ENCODE data around the gene SLC25A34.

Gene SLC25A34

DNA sequence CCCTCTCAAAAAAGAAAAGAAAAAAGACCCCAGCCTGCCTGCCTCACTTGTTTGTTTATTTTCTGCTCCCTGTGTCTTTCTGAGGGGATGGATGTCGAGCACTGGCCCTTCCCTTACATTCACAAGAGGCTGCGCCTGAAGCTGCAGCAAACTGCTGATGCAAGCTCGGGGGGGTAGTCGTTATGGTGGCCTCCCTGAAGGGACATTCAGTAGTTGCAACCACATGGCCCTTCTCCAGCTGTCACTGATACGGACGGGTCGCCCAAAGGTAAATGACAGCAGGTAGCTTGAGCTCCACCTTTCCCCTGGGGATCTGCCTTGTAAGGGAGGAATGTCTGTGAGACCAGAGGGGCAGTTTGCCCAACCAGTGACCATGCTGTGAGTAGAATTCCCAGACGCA, 34.3 kb upstream of the SLC25A34 start:
- H3K4me1 ChIP-seq (ENCODE audit: control insufficient read depth, insufficient read depth, low read length, poor library complexity, severe bottlenecking), result peaks cover 11% of the 10 kb centered on the region
- H3K4me3 ChIP-seq (ENCODE audit: insufficient read depth, low read depth, low read length, poor library complexity, severe bottlenecking), result no peak overlapping the region
- H3K27ac ChIP-seq (ENCODE audit: insufficient read depth, low read length, poor library complexity, severe bottlenecking), result no peak overlapping the region
- no peaks in the 10 kb centered on the region for H3K9me3 ChIP-seq (ENCODE audit: control insufficient read depth, low read length)
- peaks cover 3% of the 10 kb centered on the region for H3K36me3 ChIP-seq (ENCODE audit: control insufficient read depth, insufficient read depth, low read length)
- no peaks in the 10 kb centered on the region for H3K27me3 ChIP-seq (replicated peaks; ENCODE audit: control insufficient read depth, insufficient read depth, low read length, poor library complexity, severe bottlenecking)
- no peak for DNase-seq

- peaks cover 3% of the 10 kb centered on the region for H3K36me3 ChIP-seq (ENCODE audit: control insufficient read depth, insufficient read depth, low read length)
- H3K27ac ChIP-seq (ENCODE audit: insufficient read depth, low read length, poor library complexity, severe bottlenecking), result no peak overlapping the region
- H3K4me3 ChIP-seq (ENCODE audit: insufficient read depth, low read depth, low read length, poor library complexity, severe bottlenecking), result no peak overlapping the region
- no peaks in the 10 kb centered on the region for H3K27me3 ChIP-seq (replicated peaks; ENCODE audit: control insufficient read depth, insufficient read depth, low read length, poor library complexity, severe bottlenecking)
- H3K9me3 ChIP-seq (ENCODE audit: control insufficient read depth, low read length), result no peaks in the 10 kb centered on the region
- H3K4me1 ChIP-seq (ENCODE audit: control insufficient read depth, insufficient read depth, low read length, poor library complexity, severe bottlenecking), result no peaks in the 10 kb centered on the region
- no peak for DNase-seq
Observed at GRCh38 chr1:15702722-15703550, 33.1 kb upstream of the SLC25A34 start.

DNA sequence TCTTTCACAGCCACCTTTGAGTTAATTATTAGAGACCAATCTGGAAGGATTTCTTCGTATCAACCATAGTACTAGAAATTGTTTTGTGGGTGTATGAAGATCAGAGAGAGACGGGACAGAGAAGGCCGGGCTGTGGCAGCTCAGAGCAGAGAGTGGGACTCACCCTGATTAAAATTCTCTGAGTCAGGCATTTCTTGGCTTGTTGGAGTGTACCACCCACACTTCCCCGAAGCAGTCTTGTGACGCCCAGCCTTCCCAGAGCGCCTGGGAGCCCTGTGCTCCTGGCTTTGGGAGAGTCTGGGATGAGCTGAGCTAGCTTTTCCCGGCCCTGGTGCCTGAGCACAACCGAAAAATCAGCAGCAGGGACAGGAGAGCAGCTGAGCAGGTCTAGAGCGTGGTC, 32.5 kb upstream of the SLC25A34 start:
- no peak for DNase-seq
- H3K27me3 ChIP-seq (replicated peaks; ENCODE audit: control insufficient read depth, insufficient read depth, low read length, poor library complexity, severe bottlenecking), result no peaks in the 10 kb centered on the region
- H3K36me3 ChIP-seq (ENCODE audit: control insufficient read depth, insufficient read depth, low read length), result peaks cover 3% of the 10 kb centered on the region
- H3K4me1 ChIP-seq (ENCODE audit: control insufficient read depth, insufficient read depth, low read length, poor library complexity, severe bottlenecking), result no peaks in the 10 kb centered on the region
- H3K4me3 ChIP-seq (ENCODE audit: insufficient read depth, low read depth, low read length, poor library complexity, severe bottlenecking), result no peak overlapping the region
- H3K9me3 ChIP-seq (ENCODE audit: control insufficient read depth, low read length), result no peaks in the 10 kb centered on the region
- no peak overlapping the region for H3K27ac ChIP-seq (ENCODE audit: insufficient read depth, low read length, poor library complexity, severe bottlenecking)

- H3K27ac ChIP-seq (ENCODE audit: insufficient read depth, low read length, poor library complexity, severe bottlenecking), result no peak overlapping the region
- no peaks in the 10 kb centered on the region for H3K4me1 ChIP-seq (ENCODE audit: control insufficient read depth, insufficient read depth, low read length, poor library complexity, severe bottlenecking)
- no peak overlapping the region for H3K4me3 ChIP-seq (ENCODE audit: insufficient read depth, low read depth, low read length, poor library complexity, severe bottlenecking)
- no peak for DNase-seq
- no peaks in the 10 kb centered on the region for H3K27me3 ChIP-seq (replicated peaks; ENCODE audit: control insufficient read depth, insufficient read depth, low read length, poor library complexity, severe bottlenecking)
- H3K9me3 ChIP-seq (ENCODE audit: control insufficient read depth, low read length), result no peaks in the 10 kb centered on the region
- H3K36me3 ChIP-seq (ENCODE audit: control insufficient read depth, insufficient read depth, low read length), result peaks cover 3% of the 10 kb centered on the region
Observed at GRCh38 chr1:15704526-15705183, 31.4 kb upstream of the SLC25A34 start.

- Histone ChIP-seq H3K4me1 (ENCODE audit: control insufficient read depth, insufficient read depth, low read length, poor library complexity, severe bottlenecking) (no peaks in the 10 kb centered on the region), H3K27me3 (replicated peaks; ENCODE audit: control insufficient read depth, insufficient read depth, low read length, poor library complexity, severe bottlenecking) (no peaks in the 10 kb centered on the region), H3K4me3 (ENCODE audit: insufficient read depth, low read depth, low read length, poor library complexity, severe bottlenecking) (no peak overlapping the region), H3K9me3 (ENCODE audit: control insufficient read depth, low read length) (no peaks in the 10 kb centered on the region), H3K36me3 (ENCODE audit: control insufficient read depth, insufficient read depth, low read length) (peaks cover 3% of the 10 kb centered on the region), H3K27ac (ENCODE audit: insufficient read depth, low read length, poor library complexity, severe bottlenecking) (no peak overlapping the region)
- DNase-seq, result no peak
Observed at GRCh38 chr1:15705184-15705566, 30.9 kb upstream of the SLC25A34 start.

GRCh38 chr1:15706751-15707150, 29.3 kb upstream of the SLC25A34 start:
- Histone ChIP-seq H3K36me3 (ENCODE audit: control insufficient read depth, insufficient read depth, low read length) (peaks cover 3% of the 10 kb centered on the region), H3K4me1 (ENCODE audit: control insufficient read depth, insufficient read depth, low read length, poor library complexity, severe bottlenecking) (no peaks in the 10 kb centered on the region), H3K4me3 (ENCODE audit: insufficient read depth, low read depth, low read length, poor library complexity, severe bottlenecking) (no peak overlapping the region), H3K27me3 (replicated peaks; ENCODE audit: control insufficient read depth, insufficient read depth, low read length, poor library complexity, severe bottlenecking) (no peaks in the 10 kb centered on the region), H3K9me3 (ENCODE audit: control insufficient read depth, low read length) (no peaks in the 10 kb centered on the region), H3K27ac (ENCODE audit: insufficient read depth, low read length, poor library complexity, severe bottlenecking) (no peak overlapping the region)
- no peak for DNase-seq

- Histone ChIP-seq H3K36me3 (ENCODE audit: control insufficient read depth, insufficient read depth, low read length) (peaks cover 3% of the 10 kb centered on the region), H3K27ac (ENCODE audit: insufficient read depth, low read length, poor library complexity, severe bottlenecking) (no peak overlapping the region), H3K4me1 (ENCODE audit: control insufficient read depth, insufficient read depth, low read length, poor library complexity, severe bottlenecking) (no peaks in the 10 kb centered on the region), H3K27me3 (replicated peaks; ENCODE audit: control insufficient read depth, insufficient read depth, low read length, poor library complexity, severe bottlenecking) (no peaks in the 10 kb centered on the region), H3K9me3 (ENCODE audit: control insufficient read depth, low read length) (no peaks in the 10 kb centered on the region), H3K4me3 (ENCODE audit: insufficient read depth, low read depth, low read length, poor library complexity, severe bottlenecking) (no peak overlapping the region)
- no peak for DNase-seq
Observed at GRCh38 chr1:15707239-15707925, 28.7 kb upstream of the SLC25A34 start.

- Histone ChIP-seq H3K27ac (ENCODE audit: insufficient read depth, low read length, poor library complexity, severe bottlenecking) (no peak overlapping the region), H3K4me3 (ENCODE audit: insufficient read depth, low read depth, low read length, poor library complexity, severe bottlenecking) (no peak overlapping the region)
- DNase-seq, result no peak
Observed at GRCh38 chr1:15708486-15709137, 27.4 kb upstream of the SLC25A34 start.

DNA sequence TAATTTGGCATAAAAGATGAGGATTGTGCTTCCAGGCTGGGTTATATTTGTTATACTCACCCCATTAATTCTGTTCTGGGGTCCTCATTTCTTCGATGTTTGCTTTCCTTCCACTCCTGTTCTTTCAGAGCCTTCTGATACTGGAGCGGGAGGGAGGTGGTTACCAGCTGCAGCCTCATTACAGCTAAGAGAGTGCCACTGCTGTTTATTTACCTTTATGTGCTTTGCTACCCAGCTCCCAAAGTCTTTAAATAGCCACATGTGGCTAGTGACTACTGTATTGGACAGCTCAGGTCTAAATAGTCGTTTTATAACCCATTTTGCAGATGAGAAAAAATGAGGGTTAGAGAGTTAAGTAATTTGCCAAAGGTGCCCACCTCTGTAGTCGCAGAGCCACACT, 26.8 kb upstream of the SLC25A34 start:
- Histone ChIP-seq H3K36me3 (ENCODE audit: control insufficient read depth, insufficient read depth, low read length) (peaks cover 3% of the 10 kb centered on the region), H3K9me3 (ENCODE audit: control insufficient read depth, low read length) (no peaks in the 10 kb centered on the region), H3K27me3 (replicated peaks; ENCODE audit: control insufficient read depth, insufficient read depth, low read length, poor library complexity, severe bottlenecking) (no peaks in the 10 kb centered on the region), H3K4me3 (ENCODE audit: insufficient read depth, low read depth, low read length, poor library complexity, severe bottlenecking) (no peak overlapping the region), H3K4me1 (ENCODE audit: control insufficient read depth, insufficient read depth, low read length, poor library complexity, severe bottlenecking) (no peaks in the 10 kb centered on the region), H3K27ac (ENCODE audit: insufficient read depth, low read length, poor library complexity, severe bottlenecking) (no peak overlapping the region)
- DNase-seq, result no peak

More at GRCh38 chr1:15708486-15709137, 27.4 kb upstream of the SLC25A34 start:
- peaks cover 3% of the 10 kb centered on the region for H3K36me3 ChIP-seq (ENCODE audit: control insufficient read depth, insufficient read depth, low read length)
- H3K27me3 ChIP-seq (replicated peaks; ENCODE audit: control insufficient read depth, insufficient read depth, low read length, poor library complexity, severe bottlenecking), result no peaks in the 10 kb centered on the region
- H3K9me3 ChIP-seq (ENCODE audit: control insufficient read depth, low read length), result no peaks in the 10 kb centered on the region
- no peaks in the 10 kb centered on the region for H3K4me1 ChIP-seq (ENCODE audit: control insufficient read depth, insufficient read depth, low read length, poor library complexity, severe bottlenecking)

All from effector memory CD4-positive, alpha-beta T cell (primary cell).